H1 (cell line): ENCODE measurements around the gene CNNM3. TPM values are rescaled to one million over a fixed set of nuclear protein-coding genes. Genes with fewer than 3 reads are reported as not detected.

Experiments
- BCL11A ChIP-seq, 2 experiments: IDR thresholded peaks; one replicate each; pipeline ENCODE4 v1.6.1; 2011; ENCODE audit warnings: low read depth in 2 of 2, low read length in 2 of 2, mild to moderate bottlenecking in 2 of 2
- BRCA1 ChIP-seq: IDR thresholded peaks from 2 replicates; pipeline ENCODE4 v1.6.1; 2012; ENCODE audit warnings: low read depth, low read length, improper control_type of control experiment
- KDM1A ChIP-seq: fragments of 200-600, 300-600 bp; sonication (generic); IDR thresholded peaks from 2 replicates; pipeline ENCODE4 v1.7.1; 2016; ENCODE audit warnings: mild to moderate bottlenecking, low read length, borderline replicate concordance
- KDM5A ChIP-seq: fragments of 200-600 bp; IDR thresholded peaks from 2 replicates; pipeline ENCODE4 v1.7.1; 2012; ENCODE audit warnings: mild to moderate bottlenecking, low read length, inconsistent platforms, mixed read lengths
- NANOG ChIP-seq: IDR thresholded peaks from 2 replicates; pipeline ENCODE4 v1.6.1; 2011; ENCODE audit warnings: low read length, low read depth, mild to moderate bottlenecking, inconsistent platforms; ENCODE audit not compliant: insufficient read depth, poor library complexity, severe bottlenecking
- PHF8 ChIP-seq: fragments of 200-600 bp; sonication (generic); conservative IDR thresholded peaks from 2 replicates; pipeline ENCODE4 v1.7.1; 2012; ENCODE audit warnings: low read depth, mild to moderate bottlenecking, inconsistent platforms, low read length, moderate library complexity
- SP1 ChIP-seq: IDR thresholded peaks from 2 replicates; pipeline ENCODE4 v1.6.1; 2011; ENCODE audit warnings: low read depth, low read length
- TCF12 ChIP-seq: IDR thresholded peaks from 2 replicates; pipeline ENCODE4 v1.6.1; 2011; ENCODE audit warnings: low read depth, mild to moderate bottlenecking, low read length
- polyA plus RNA-seq, 7 experiments: library from polyadenylated mRNA; depleted of rRNA in 3 of 7; stranded (reverse) in 5 of 7; unstranded in 2 of 7; fragments of >200 nt in 5 of 7; fragments of 200-250 nt in 2 of 7; gene quantifications; 1 replicate in 5 of 7; 2 replicates in 1 of 7; 4 replicates in 1 of 7; pipeline versions ENCODE4 v1.2.1 to v1.2.3, GENCODE V29; 2011 to 2013; ENCODE audit warnings: missing spikeins in 2 of 7, mixed read lengths in 2 of 7
- total RNA-seq: library from RNA; stranded (reverse); fragmentation: NEBNext Ultra II Directional; extraction: Animal tissue kit (Norgen Biotek cat#: 25700); gene quantifications from 2 replicates; pipeline ENCODE4 v1.2.1, GENCODE V29; 2021
- TF ChIP-seq, protein P1 (sequence below): fragments of 300-600 bp; sonication (generic); IDR thresholded peaks from 2 replicates; pipeline ENCODE4 v1.7.1; 2012; ENCODE audit warnings: low read length, moderate library complexity, mild to moderate bottlenecking, inconsistent platforms; ENCODE audit not compliant: insufficient replicate concordance
- TF ChIP-seq, protein P2 (sequence below): IDR thresholded peaks from 2 replicates; pipeline ENCODE4 v1.6.1; 2012; ENCODE audit warnings: inconsistent platforms

Gene CNNM3
- total and polyA plus RNA-seq, 2 of the 8 experiments (the other 6 are each of a cell fraction or from before 2014, with no cell fraction given) = 29.1 to 29.2 TPM

DNA sequence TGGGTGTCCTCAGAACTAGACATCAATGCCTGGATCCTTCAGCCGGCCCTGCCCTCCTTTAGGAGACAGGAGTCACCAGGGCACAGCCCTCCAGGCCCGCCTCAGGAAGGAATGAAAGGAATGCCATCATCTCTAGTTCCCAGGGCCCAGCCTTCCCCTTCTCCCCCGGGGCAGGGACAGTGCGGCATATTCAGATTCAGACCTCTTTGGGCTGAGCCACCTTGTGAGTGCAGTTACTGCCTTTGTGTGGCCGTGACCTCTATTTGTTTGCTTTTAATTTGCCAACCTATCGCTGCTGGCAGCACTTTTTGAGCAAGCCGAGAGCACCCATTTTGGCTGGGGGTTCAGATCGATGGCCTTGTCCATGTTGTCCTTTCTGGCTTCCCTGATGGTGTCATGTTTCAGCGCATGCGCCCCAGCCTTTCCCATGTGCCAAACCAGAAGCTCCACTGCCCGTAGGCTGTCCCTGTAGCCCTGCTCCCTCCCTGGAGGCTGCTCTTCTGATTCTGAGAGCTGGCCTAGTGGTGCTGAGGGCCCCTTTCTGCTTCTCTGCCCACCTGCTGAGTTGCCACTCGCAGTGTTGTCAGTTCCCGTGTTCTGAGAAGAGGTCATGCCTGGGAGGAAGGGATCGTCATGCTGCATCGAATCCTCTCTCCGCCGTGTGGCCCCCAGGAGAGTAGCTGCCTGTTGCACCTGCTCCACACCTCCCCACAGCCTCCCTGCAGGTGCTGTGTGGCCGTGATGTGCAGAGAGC lies 16.9 kb downstream of the CNNM3 start (continued):
- TF ChIP-seq, protein P1, sequence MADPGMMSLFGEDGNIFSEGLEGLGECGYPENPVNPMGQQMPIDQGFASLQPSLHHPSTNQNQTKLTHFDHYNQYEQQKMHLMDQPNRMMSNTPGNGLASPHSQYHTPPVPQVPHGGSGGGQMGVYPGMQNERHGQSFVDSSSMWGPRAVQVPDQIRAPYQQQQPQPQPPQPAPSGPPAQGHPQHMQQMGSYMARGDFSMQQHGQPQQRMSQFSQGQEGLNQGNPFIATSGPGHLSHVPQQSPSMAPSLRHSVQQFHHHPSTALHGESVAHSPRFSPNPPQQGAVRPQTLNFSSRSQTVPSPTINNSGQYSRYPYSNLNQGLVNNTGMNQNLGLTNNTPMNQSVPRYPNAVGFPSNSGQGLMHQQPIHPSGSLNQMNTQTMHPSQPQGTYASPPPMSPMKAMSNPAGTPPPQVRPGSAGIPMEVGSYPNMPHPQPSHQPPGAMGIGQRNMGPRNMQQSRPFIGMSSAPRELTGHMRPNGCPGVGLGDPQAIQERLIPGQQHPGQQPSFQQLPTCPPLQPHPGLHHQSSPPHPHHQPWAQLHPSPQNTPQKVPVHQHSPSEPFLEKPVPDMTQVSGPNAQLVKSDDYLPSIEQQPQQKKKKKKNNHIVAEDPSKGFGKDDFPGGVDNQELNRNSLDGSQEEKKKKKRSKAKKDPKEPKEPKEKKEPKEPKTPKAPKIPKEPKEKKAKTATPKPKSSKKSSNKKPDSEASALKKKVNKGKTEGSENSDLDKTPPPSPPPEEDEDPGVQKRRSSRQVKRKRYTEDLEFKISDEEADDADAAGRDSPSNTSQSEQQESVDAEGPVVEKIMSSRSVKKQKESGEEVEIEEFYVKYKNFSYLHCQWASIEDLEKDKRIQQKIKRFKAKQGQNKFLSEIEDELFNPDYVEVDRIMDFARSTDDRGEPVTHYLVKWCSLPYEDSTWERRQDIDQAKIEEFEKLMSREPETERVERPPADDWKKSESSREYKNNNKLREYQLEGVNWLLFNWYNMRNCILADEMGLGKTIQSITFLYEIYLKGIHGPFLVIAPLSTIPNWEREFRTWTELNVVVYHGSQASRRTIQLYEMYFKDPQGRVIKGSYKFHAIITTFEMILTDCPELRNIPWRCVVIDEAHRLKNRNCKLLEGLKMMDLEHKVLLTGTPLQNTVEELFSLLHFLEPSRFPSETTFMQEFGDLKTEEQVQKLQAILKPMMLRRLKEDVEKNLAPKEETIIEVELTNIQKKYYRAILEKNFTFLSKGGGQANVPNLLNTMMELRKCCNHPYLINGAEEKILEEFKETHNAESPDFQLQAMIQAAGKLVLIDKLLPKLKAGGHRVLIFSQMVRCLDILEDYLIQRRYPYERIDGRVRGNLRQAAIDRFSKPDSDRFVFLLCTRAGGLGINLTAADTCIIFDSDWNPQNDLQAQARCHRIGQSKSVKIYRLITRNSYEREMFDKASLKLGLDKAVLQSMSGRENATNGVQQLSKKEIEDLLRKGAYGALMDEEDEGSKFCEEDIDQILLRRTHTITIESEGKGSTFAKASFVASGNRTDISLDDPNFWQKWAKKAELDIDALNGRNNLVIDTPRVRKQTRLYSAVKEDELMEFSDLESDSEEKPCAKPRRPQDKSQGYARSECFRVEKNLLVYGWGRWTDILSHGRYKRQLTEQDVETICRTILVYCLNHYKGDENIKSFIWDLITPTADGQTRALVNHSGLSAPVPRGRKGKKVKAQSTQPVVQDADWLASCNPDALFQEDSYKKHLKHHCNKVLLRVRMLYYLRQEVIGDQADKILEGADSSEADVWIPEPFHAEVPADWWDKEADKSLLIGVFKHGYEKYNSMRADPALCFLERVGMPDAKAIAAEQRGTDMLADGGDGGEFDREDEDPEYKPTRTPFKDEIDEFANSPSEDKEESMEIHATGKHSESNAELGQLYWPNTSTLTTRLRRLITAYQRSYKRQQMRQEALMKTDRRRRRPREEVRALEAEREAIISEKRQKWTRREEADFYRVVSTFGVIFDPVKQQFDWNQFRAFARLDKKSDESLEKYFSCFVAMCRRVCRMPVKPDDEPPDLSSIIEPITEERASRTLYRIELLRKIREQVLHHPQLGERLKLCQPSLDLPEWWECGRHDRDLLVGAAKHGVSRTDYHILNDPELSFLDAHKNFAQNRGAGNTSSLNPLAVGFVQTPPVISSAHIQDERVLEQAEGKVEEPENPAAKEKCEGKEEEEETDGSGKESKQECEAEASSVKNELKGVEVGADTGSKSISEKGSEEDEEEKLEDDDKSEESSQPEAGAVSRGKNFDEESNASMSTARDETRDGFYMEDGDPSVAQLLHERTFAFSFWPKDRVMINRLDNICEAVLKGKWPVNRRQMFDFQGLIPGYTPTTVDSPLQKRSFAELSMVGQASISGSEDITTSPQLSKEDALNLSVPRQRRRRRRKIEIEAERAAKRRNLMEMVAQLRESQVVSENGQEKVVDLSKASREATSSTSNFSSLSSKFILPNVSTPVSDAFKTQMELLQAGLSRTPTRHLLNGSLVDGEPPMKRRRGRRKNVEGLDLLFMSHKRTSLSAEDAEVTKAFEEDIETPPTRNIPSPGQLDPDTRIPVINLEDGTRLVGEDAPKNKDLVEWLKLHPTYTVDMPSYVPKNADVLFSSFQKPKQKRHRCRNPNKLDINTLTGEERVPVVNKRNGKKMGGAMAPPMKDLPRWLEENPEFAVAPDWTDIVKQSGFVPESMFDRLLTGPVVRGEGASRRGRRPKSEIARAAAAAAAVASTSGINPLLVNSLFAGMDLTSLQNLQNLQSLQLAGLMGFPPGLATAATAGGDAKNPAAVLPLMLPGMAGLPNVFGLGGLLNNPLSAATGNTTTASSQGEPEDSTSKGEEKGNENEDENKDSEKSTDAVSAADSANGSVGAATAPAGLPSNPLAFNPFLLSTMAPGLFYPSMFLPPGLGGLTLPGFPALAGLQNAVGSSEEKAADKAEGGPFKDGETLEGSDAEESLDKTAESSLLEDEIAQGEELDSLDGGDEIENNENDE = no peak
- TF ChIP-seq TCF12 (0 out of 2 replicates have a peak, but pooled peaks have one; percentile 2), BRCA1 (no peak), BCL11A (IDR thresholded peaks at IDR 0.05; ENCODE audit: low read depth in 2 of 2, low read length in 2 of 2) (no peak), KDM1A (no peak), PHF8 (no peak), NANOG (no peak), SP1 (peak; percentile 45; the same call in 1 of the 2 replicates), KDM5A (no peak)
- TF ChIP-seq, protein P2, sequence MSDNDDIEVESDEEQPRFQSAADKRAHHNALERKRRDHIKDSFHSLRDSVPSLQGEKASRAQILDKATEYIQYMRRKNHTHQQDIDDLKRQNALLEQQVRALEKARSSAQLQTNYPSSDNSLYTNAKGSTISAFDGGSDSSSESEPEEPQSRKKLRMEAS = peak; percentile 72; the same call in 1 of the 2 replicates
